Choroid plexus epithelial cell (primary cell): ENCODE results near the gene TWNK.
"Not testable (repeated sequence)": the region's sequence is repeated elsewhere in the genome, so short reads cannot be mapped to it uniquely, and the experiment has no call there.

Source experiments
- DNase-seq: peaks from one replicate; pipeline ENCODE4 v3.0.0-alpha.2; 2010; ENCODE audit warnings: low read depth
- H3K4me3 ChIP-seq: 2 replicates; pipeline ENCODE4 v1.5.1; 2011; ENCODE audit warnings: low read depth, mild to moderate bottlenecking, control low read depth, low read length, moderate library complexity
- TF ChIP-seq, protein P1 (sequence below): conservative IDR thresholded peaks from 2 replicates; pipeline ENCODE4 v1.5.1; 2011; ENCODE audit warnings: low read depth, mild to moderate bottlenecking, control low read depth, inconsistent platforms, low read length, moderate library complexity

Gene TWNK

DNA sequence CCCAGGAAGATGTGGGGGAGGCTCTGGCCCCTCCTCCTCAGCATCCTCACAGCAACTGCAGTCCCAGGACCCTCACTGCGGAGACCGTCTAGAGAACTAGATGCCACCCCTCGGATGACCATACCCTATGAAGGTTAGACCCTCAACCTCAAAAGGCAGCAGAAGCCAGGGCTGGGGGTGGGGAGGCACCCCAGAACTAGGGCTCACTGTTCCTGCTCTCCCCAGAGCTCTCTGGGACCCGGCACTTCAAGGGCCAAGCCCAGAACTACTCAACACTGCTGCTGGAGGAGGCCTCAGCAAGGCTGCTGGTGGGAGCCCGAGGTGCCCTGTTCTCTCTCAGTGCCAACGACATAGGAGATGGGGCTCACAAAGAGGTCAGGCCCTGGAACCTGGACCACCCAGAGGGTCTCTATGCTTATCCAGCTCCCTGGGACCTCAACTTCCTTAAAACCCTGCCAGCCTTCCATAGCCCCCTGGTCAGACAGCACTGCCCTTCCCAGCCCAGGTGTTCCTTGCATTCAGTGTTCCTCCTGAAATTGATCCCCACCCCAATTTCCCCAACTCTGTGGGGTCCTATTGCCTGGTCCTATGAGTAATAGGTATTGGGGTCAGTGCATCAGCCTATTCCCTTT is 14.3 kb upstream of the TWNK start:
- TF ChIP-seq, protein P1, sequence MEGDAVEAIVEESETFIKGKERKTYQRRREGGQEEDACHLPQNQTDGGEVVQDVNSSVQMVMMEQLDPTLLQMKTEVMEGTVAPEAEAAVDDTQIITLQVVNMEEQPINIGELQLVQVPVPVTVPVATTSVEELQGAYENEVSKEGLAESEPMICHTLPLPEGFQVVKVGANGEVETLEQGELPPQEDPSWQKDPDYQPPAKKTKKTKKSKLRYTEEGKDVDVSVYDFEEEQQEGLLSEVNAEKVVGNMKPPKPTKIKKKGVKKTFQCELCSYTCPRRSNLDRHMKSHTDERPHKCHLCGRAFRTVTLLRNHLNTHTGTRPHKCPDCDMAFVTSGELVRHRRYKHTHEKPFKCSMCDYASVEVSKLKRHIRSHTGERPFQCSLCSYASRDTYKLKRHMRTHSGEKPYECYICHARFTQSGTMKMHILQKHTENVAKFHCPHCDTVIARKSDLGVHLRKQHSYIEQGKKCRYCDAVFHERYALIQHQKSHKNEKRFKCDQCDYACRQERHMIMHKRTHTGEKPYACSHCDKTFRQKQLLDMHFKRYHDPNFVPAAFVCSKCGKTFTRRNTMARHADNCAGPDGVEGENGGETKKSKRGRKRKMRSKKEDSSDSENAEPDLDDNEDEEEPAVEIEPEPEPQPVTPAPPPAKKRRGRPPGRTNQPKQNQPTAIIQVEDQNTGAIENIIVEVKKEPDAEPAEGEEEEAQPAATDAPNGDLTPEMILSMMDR = no peak
- no peak overlapping the region for H3K4me3 ChIP-seq
- no peak for DNase-seq

DNA sequence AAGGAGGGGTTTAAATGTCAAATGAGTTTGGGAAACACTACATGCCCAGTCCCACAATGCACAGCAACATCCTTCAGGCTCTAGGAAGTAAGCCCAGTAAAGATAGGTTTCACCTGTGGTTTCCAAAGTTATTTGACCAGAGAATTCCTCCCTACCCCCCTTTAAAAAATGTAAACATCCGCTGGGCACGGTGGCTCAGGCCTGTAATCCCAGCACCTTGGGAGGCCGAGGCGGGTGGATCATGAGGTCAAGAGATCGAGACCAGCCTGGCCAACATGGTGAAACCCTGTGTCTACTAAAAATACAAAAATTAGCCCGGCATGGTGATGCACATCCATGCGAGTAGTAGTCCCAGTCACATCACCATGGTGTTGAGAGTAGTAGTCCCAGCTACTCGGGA is 11.9 kb upstream of the TWNK start:
- DNase-seq, H3K4me3 ChIP-seq: not testable (repeated sequence)

DNA sequence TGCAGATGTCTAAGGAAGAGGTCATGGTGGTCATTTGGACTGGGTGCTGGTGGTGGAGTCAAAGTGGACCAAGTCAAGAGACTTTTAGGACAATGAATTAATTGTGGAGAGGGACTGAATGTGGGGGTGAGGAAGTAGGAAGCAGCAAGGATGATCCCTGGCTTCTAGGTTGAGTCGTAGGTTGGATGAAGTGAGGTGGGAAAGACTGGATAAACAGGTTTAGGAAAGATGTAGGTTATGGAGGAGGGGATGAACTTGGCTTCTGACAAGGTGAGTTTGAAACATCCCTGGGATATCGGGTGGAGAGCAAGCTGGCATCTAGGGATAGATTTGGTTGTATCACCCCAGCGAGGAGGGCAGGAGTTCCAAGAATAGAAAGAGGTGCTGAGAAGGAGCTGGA is 10.4 kb upstream of the TWNK start:
- no peak for DNase-seq
- no peak overlapping the region for H3K4me3 ChIP-seq
- TF ChIP-seq, protein P1 = no peak

DNA sequence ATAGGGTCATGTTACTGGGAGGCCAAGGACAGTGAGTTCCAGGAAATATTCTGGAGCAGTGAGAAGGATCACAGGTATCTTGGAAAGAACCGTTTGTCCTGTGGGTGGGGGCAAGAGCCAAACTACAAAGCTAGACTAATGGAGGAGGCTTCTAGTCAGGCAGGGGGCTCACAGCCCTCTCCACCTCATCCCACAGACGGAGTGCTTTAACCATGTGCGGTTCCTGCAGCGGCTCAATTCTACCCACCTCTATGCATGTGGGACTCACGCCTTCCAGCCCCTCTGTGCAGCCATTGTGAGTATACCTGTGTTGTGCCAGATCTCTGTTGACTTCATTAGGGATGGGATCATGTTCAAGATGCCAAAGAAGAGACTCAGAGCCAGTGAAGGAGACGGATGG is 9.9 kb upstream of the TWNK start:
- TF ChIP-seq, protein P1 = no peak
- no peak for DNase-seq
- no peak overlapping the region for H3K4me3 ChIP-seq

DNA sequence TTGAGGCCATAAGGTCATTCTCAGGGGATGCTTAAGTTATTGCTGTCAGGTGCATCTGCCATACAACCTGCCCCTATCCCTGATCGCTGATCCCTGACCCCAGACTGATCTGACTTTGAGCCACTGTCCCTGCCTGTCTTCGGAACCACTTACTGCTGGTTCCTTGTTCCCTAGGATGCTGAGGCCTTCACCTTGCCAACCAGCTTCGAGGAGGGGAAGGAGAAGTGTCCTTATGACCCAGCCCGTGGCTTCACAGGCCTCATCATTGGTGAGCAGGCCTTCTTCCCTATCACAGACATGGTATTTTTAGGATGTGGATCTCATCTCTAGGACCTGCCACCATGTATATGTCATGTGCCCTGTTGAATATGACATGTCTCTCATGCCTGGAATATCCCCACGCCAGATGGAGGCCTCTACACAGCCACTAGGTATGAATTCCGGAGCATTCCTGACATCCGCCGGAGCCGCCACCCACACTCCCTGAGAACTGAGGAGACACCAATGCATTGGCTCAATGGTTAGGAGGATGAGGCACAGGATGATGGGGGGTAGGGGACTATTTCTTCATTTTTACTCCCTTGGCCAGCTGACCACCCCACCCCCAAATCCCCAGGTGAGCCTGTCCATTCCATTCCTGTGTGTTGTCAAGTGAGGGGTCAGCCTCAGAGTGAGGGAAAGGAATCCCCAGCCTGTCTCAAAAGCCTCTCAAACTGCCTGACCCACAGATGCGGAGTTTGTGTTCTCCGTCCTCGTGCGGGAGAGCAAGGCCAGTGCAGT is 9.0 kb upstream of the TWNK start:
- DNase-seq = no peak
- H3K4me3 ChIP-seq = no peak overlapping the region
- TF ChIP-seq, protein P1 = no peak

DNA sequence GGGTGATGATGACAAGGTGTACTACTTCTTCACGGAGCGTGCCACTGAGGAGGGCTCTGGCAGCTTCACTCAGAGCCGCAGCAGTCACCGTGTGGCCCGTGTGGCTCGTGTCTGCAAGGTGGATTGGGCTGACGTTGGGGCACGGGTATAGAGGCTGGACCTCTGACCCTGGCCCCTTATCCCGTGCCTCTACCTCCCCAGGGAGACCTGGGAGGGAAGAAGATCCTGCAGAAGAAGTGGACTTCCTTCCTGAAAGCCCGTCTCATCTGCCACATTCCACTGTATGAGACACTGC is 8.5 kb upstream of the TWNK start:
- H3K4me3 ChIP-seq = no peak overlapping the region
- no peak for DNase-seq
- TF ChIP-seq, protein P1 = no peak

DNA sequence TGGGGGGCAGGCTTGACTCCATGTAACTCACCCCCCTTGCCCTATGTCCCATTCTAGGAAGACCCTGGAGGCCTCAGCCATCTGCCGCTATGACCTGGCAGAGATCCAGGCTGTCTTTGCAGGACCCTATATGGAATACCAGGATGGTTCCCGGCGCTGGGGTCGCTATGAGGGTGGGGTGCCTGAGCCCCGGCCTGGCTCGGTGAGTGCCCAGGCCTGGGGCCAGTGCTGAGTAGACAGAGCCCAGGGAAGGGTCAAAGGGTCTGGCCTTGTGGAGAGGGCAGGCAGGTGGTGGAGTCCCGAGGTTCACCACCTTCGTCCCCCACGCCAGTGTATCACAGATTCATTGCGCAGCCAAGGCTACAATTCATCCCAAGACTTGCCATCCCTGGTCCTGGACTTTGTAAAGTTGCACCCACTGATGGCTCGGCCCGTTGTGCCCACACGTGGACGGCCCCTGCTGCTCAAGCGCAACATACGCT is 7.5 kb upstream of the TWNK start:
- no peak for DNase-seq
- TF ChIP-seq, protein P1 = no peak
- no peak overlapping the region for H3K4me3 ChIP-seq
